ENCODE data around the gene CHD3.
A peak's percentile ranks its signal among the peaks of the same experiment; 100 is the strongest.

Gene CHD3

GRCh38 chr17:7844292-7845154 lies 44.1 kb upstream of the CHD3 start:
- DNase-seq (ENCODE audit: insufficient read length), result peak; percentile 95
- TF ChIP-seq POLR2A (IDR thresholded peaks at IDR 0.05; ENCODE audit: low read depth, low read length), result peak; percentile 70
- peak; percentile 74 for TF ChIP-seq POLR2AphosphoS5 (IDR thresholded peaks at IDR 0.05; ENCODE audit: low read depth, low read length)
- peak; percentile 38; the same call in 1 of the 2 replicates for TF ChIP-seq TAF1 (IDR thresholded peaks at IDR 0.05; ENCODE audit: borderline replicate concordance, low read depth, low read length)
- FAIRE-seq, result peak; percentile 98

GRCh38 chr17:7845359-7846062 lies 43.1 kb upstream of the CHD3 start:
- no peak for FAIRE-seq
- TF ChIP-seq POLR2AphosphoS5 (IDR thresholded peaks at IDR 0.05; ENCODE audit: low read depth, low read length) (no peak), POLR2A (IDR thresholded peaks at IDR 0.05; ENCODE audit: low read depth, low read length) (no peak), TAF1 (IDR thresholded peaks at IDR 0.05; ENCODE audit: borderline replicate concordance, low read depth, low read length) (no peak)
- no peak for DNase-seq (ENCODE audit: insufficient read length)

- DNase-seq (ENCODE audit: insufficient read length) (no peak), FAIRE-seq (no peak)
- TF ChIP-seq POLR2A (IDR thresholded peaks at IDR 0.05; ENCODE audit: low read depth, low read length) (no peak), TAF1 (IDR thresholded peaks at IDR 0.05; ENCODE audit: borderline replicate concordance, low read depth, low read length) (no peak), POLR2AphosphoS5 (IDR thresholded peaks at IDR 0.05; ENCODE audit: low read depth, low read length) (no peak)
Observed at GRCh38 chr17:7846063-7846735, 42.4 kb upstream of the CHD3 start.

GRCh38 chr17:7846765-7847661 lies 41.6 kb upstream of the CHD3 start:
- FAIRE-seq (no peak), DNase-seq (ENCODE audit: insufficient read length) (no peak)
- TF ChIP-seq TAF1 (IDR thresholded peaks at IDR 0.05; ENCODE audit: borderline replicate concordance, low read depth, low read length) (no peak), POLR2AphosphoS5 (IDR thresholded peaks at IDR 0.05; ENCODE audit: low read depth, low read length) (no peak), POLR2A (IDR thresholded peaks at IDR 0.05; ENCODE audit: low read depth, low read length) (no peak)

GRCh38 chr17:7848131-7848579 lies 40.4 kb upstream of the CHD3 start:
- FAIRE-seq, result no peak
- TF ChIP-seq TAF1 (IDR thresholded peaks at IDR 0.05; ENCODE audit: borderline replicate concordance, low read depth, low read length), result no peak
- TF ChIP-seq POLR2AphosphoS5 (IDR thresholded peaks at IDR 0.05; ENCODE audit: low read depth, low read length), result no peak
- TF ChIP-seq POLR2A (IDR thresholded peaks at IDR 0.05; ENCODE audit: low read depth, low read length), result no peak
- DNase-seq (ENCODE audit: insufficient read length), result no peak

- DNase-seq (ENCODE audit: insufficient read length) (no peak), FAIRE-seq (no peak)
- TF ChIP-seq POLR2AphosphoS5 (IDR thresholded peaks at IDR 0.05; ENCODE audit: low read depth, low read length) (no peak), TAF1 (IDR thresholded peaks at IDR 0.05; ENCODE audit: borderline replicate concordance, low read depth, low read length) (no peak), POLR2A (IDR thresholded peaks at IDR 0.05; ENCODE audit: low read depth, low read length) (no peak)
Observed at GRCh38 chr17:7848739-7849129, 39.9 kb upstream of the CHD3 start.

- FAIRE-seq, result no peak
- TF ChIP-seq POLR2AphosphoS5 (IDR thresholded peaks at IDR 0.05; ENCODE audit: low read depth, low read length), result no peak
- no peak for TF ChIP-seq POLR2A (IDR thresholded peaks at IDR 0.05; ENCODE audit: low read depth, low read length)
- no peak for DNase-seq (ENCODE audit: insufficient read length)
Observed at GRCh38 chr17:7849130-7849750, 39.3 kb upstream of the CHD3 start.

- TF ChIP-seq POLR2AphosphoS5 (IDR thresholded peaks at IDR 0.05; ENCODE audit: low read depth, low read length) (no peak), TAF1 (IDR thresholded peaks at IDR 0.05; ENCODE audit: borderline replicate concordance, low read depth, low read length) (no peak), POLR2A (IDR thresholded peaks at IDR 0.05; ENCODE audit: low read depth, low read length) (no peak)
- DNase-seq (ENCODE audit: insufficient read length), result no peak
- no peak for FAIRE-seq
Observed at GRCh38 chr17:7849751-7850504, 38.7 kb upstream of the CHD3 start.

GRCh38 chr17:7850701-7851437 lies 37.7 kb upstream of the CHD3 start:
- FAIRE-seq, result peak; percentile 9
- TF ChIP-seq POLR2A (IDR thresholded peaks at IDR 0.05; ENCODE audit: low read depth, low read length), result no peak
- no peak for TF ChIP-seq TAF1 (IDR thresholded peaks at IDR 0.05; ENCODE audit: borderline replicate concordance, low read depth, low read length)
- no peak for TF ChIP-seq POLR2AphosphoS5 (IDR thresholded peaks at IDR 0.05; ENCODE audit: low read depth, low read length)

More at GRCh38 chr17:7850701-7851437, 37.7 kb upstream of the CHD3 start:
- no peak for DNase-seq (ENCODE audit: insufficient read length)

Data from GM12892 (cell line).